Testis (tissue), 3 donors: ENCODE data around the gene PDE6G. TPM values are rescaled to one million over a fixed set of nuclear protein-coding genes. Genes with fewer than 3 reads are reported as not detected.

Experiments
- DNase-seq: peaks from one replicate; pipeline ENCODE4 v3.0.0-alpha.2; 2019
- H3K27ac ChIP-seq, 2 donors: fragments of 200-600 bp; sonication (generic); one replicate each; pipeline ENCODE4 v1.5.1; 2019
- H3K27me3 ChIP-seq: fragments of 200-600 bp; sonication (generic); one replicate; pipeline ENCODE4 v1.5.1; 2019
- H3K36me3 ChIP-seq: fragments of 200-600 bp; sonication (generic); one replicate; pipeline ENCODE4 v1.5.1; 2017; ENCODE audit warnings: low read depth; ENCODE audit errors: missing control alignments
- H3K4me1 ChIP-seq: fragments of 200-600 bp; sonication (generic); one replicate; pipeline ENCODE4 v1.5.1; 2019
- H3K4me3 ChIP-seq, 2 donors: fragments of 200-600 bp; sonication (generic); one replicate each; pipeline ENCODE4 v1.5.1; 2017 to 2019
- H3K9me3 ChIP-seq: fragments of 200-600 bp; sonication (generic); one replicate; pipeline ENCODE4 v1.5.1; 2017
- CTCF ChIP-seq, 3 experiments: fragments of 450-650 bp in 2 of 3; fragments of 200-600 bp in 1 of 3; sonication (generic) in 1 of 3; IDR thresholded peaks; one replicate each; pipeline ENCODE4 v1.5.1; 2016 to 2019; ENCODE audit warnings: antibody characterized with exemption in 3 of 3, mild to moderate bottlenecking in 2 of 3, moderate library complexity in 1 of 3
- POLR2A ChIP-seq: fragments of 450-650 bp; IDR thresholded peaks from one replicate; pipeline ENCODE4 v1.6.1; 2017; ENCODE audit warnings: antibody characterized with exemption, mild to moderate bottlenecking, moderate library complexity
- WGBS, 2 donors: methylation state at CpG; one replicate each; pipeline ENCODE4 v1.1.5; 2018; 5-methylcytosine and 5-hydroxymethylcytosine counted together
- intact Hi-C: fragments of 100-400 bp; cut with DNase I; formaldehyde crosslinking; loops from one replicate; pipeline ENCODE4 v1.15.1; 2023; ENCODE audit warnings: low total_unique reads
- polyA plus RNA-seq: library from polyadenylated mRNA; stranded (reverse); fragments of 350-450 nt; fragmentation: Illumina TruSeq; extraction: RNeasy Lipid Tissue Mini Kit (QIAGEN cat#74804); gene quantifications from one replicate; pipeline ENCODE4 v1.2.3, GENCODE V29; 2014; ENCODE audit warnings: low read depth, low replicate concordance; ENCODE audit not compliant: insufficient read depth
- total RNA-seq, 2 donors: library from RNA; depleted of rRNA; stranded (reverse); fragments of >200 nt; gene quantifications; one replicate each; pipeline ENCODE4 v1.2.3, GENCODE V29; 2016

Gene PDE6G
- total and polyA plus RNA-seq, 3 donors from 2014 or later = 0.56 to 4.9 (median 1.0) TPM

GRCh38 chr17:81644976-81645952, 11.1 kb downstream of the PDE6G start:
- WGBS, 2 donors = 88 to 89% methylated on average over 12 to 29 of the region's 29 CpGs
- intact Hi-C loops = no loop called here
- H3K4me3 ChIP-seq = no peak overlapping the region
- no peaks in the 10 kb centered on the region for H3K4me1 ChIP-seq
- no peaks in the 10 kb centered on the region for H3K36me3 ChIP-seq
- no peaks in the 10 kb centered on the region for H3K9me3 ChIP-seq
- no peaks in the 10 kb centered on the region for H3K27me3 ChIP-seq
- no peak for TF ChIP-seq POLR2A
- no peak for TF ChIP-seq CTCF (IDR thresholded peaks at IDR 0.05)
- H3K27ac ChIP-seq = no peak overlapping the region
- no peak for DNase-seq

- H3K4me1 ChIP-seq = no peaks in the 10 kb centered on the region
- WGBS, 2 donors = 60 to 64% methylated on average over 15 of the region's 15 CpGs
- H3K36me3 ChIP-seq = no peaks in the 10 kb centered on the region
- H3K4me3 ChIP-seq = no peak overlapping the region
- no peaks in the 10 kb centered on the region for H3K9me3 ChIP-seq
- no peak for DNase-seq
- TF ChIP-seq CTCF (IDR thresholded peaks at IDR 0.05) (no peak), POLR2A (no peak)
- H3K27me3 ChIP-seq = no peaks in the 10 kb centered on the region
- H3K27ac ChIP-seq = no peak overlapping the region
- intact Hi-C loops = no loop called here
Measured at GRCh38 chr17:81644496-81644895, 11.8 kb downstream of the PDE6G start.

GRCh38 chr17:81641825-81642489, 14.4 kb downstream of the PDE6G start:
- H3K4me3 ChIP-seq = no peak overlapping the region
- no peak overlapping the region for H3K27ac ChIP-seq
- no peaks in the 10 kb centered on the region for H3K36me3 ChIP-seq
- no peak for TF ChIP-seq POLR2A
- no peak for TF ChIP-seq CTCF (IDR thresholded peaks at IDR 0.05)
- no peaks in the 10 kb centered on the region for H3K4me1 ChIP-seq
- WGBS, 2 donors = 92 to 94% methylated on average over 11 to 17 of the region's 17 CpGs
- DNase-seq = no peak
- H3K27me3 ChIP-seq = no peaks in the 10 kb centered on the region
- no peaks in the 10 kb centered on the region for H3K9me3 ChIP-seq
- intact Hi-C loops = no loop called here

GRCh38 chr17:81640011-81640410, 16.3 kb downstream of the PDE6G start:
- Histone ChIP-seq H3K4me1 (peaks cover 11% of the 10 kb centered on the region), H3K9me3 (no peaks in the 10 kb centered on the region), H3K4me3 (no peak overlapping the region), H3K27me3 (no peaks in the 10 kb centered on the region), H3K27ac (no peak overlapping the region), H3K36me3 (no peaks in the 10 kb centered on the region)
- WGBS, 2 donors = 95% methylated on average over 9 of the region's 9 CpGs
- no peak for DNase-seq
- no peak for TF ChIP-seq CTCF (IDR thresholded peaks at IDR 0.05)
- no peak for TF ChIP-seq POLR2A
- intact Hi-C loops = no loop called here
